Ovary (tissue), 9 donors: ENCODE data around the gene ANK3. TPM values are rescaled to one million over a fixed set of nuclear protein-coding genes. Genes with fewer than 3 reads are reported as not detected.

ENCODE experiments used
- DNase-seq, 5 donors: peaks; one replicate each; pipeline ENCODE4 v3.0.0-alpha.2; 2019 to 2020
- H3K27ac ChIP-seq, 2 donors: fragments of 200-600 bp; one replicate each; pipeline versions ENCODE4 v1.5.1 to v1.8.0; 2019 to 2022
- H3K27me3 ChIP-seq: fragments of 200-600 bp; one replicate; pipeline ENCODE4 v1.8.0; 2022
- H3K36me3 ChIP-seq: fragments of 200-600 bp; sonication (generic); one replicate; pipeline ENCODE4 v1.5.1; 2019
- H3K4me1 ChIP-seq: one replicate; pipeline ENCODE4 v1.8.1; 2013; ENCODE audit warnings: mild to moderate bottlenecking, moderate library complexity; ENCODE audit not compliant: insufficient read depth
- H3K4me3 ChIP-seq: fragments of 200-600 bp; sonication (generic); one replicate; pipeline ENCODE4 v1.5.1; 2017
- H3K9me3 ChIP-seq, 2 donors: fragments of 200-600 bp in 1 of 2; sonication (generic) in 1 of 2; one replicate each; pipeline versions ENCODE4 v1.5.1 to v1.8.1; 2013 to 2019; ENCODE audit warnings: mild to moderate bottlenecking in 1 of 2, moderate library complexity in 1 of 2
- EP300 ChIP-seq: sonication (generic); formaldehyde crosslinking; IDR thresholded peaks from one replicate; pipeline ENCODE4 v1.6.1; 2017; ENCODE audit warnings: antibody characterized with exemption
- POLR2A ChIP-seq: fragments of 450-650 bp; IDR thresholded peaks from one replicate; pipeline ENCODE4 v1.6.1; 2017; ENCODE audit warnings: antibody characterized with exemption, mild to moderate bottlenecking, moderate library complexity
- WGBS, 3 donors: extraction: QIAGEN DNeasy Blood & Tissue Kit in 1 of 3; methylation state at CpG; one replicate each; pipeline versions ENCODE4 v1.1.5 to v1.1.7; 2013 to 2017; 5-methylcytosine and 5-hydroxymethylcytosine counted together
- intact Hi-C, 4 donors: fragments of 100-400 bp; cut with DNase I; formaldehyde crosslinking; loops; one replicate each; pipeline versions ENCODE4 v1.11.0 to v1.15.1; 2022 to 2023
- polyA plus RNA-seq, 2 donors: library from polyadenylated mRNA; stranded (reverse); fragments of 200-250 nt in 1 of 2; fragments of 350-450 nt in 1 of 2; fragmentation: Illumina TruSeq in 1 of 2; extraction: RNeasy Lipid Tissue Mini Kit (QIAGEN cat#74804) in 1 of 2; gene quantifications; one replicate each; pipeline ENCODE4 v1.2.3, GENCODE V29; 2013 to 2014
- total RNA-seq, 7 donors: library from RNA; depleted of rRNA in 2 of 7; stranded (reverse); fragments of >200 nt in 2 of 7; fragmentation: NEBNext Ultra II Directional in 3 of 7; extraction: Animal tissue kit (Norgen Biotek cat#: 25700) in 3 of 7; gene quantifications; one replicate each; pipeline versions ENCODE4 v1.1.0 to v1.2.4, GENCODE V29; 2016 to 2023
- TF ChIP-seq, protein P1 (sequence below), 3 donors: fragments of 450-650 bp in 2 of 3; fragments of 200-600 bp in 1 of 3; IDR thresholded peaks; one replicate each; pipeline versions ENCODE4 v1.5.1 to v1.8.0; 2016 to 2022; ENCODE audit warnings: antibody characterized with exemption in 3 of 3, mild to moderate bottlenecking in 1 of 3
- donor health status: DM: no; HTN: no; CAD: no; lungs with moderate emphysema.
- donor health status: DM: no; HTN: no; CAD: no.
- donor health status: Bipolar disorder and iron deficiency.
- donor health status: DM: yes; HTN: yes; CAD: no.
- donor health status: DM: no; HTN: no; CAD: no.
- donor health status: DM: yes; HTN: yes; CAD: no.

ANK3 gene
- total and polyA plus RNA-seq, 9 donors: 11.4 to 74.1 (median 28.3) TPM

DNA sequence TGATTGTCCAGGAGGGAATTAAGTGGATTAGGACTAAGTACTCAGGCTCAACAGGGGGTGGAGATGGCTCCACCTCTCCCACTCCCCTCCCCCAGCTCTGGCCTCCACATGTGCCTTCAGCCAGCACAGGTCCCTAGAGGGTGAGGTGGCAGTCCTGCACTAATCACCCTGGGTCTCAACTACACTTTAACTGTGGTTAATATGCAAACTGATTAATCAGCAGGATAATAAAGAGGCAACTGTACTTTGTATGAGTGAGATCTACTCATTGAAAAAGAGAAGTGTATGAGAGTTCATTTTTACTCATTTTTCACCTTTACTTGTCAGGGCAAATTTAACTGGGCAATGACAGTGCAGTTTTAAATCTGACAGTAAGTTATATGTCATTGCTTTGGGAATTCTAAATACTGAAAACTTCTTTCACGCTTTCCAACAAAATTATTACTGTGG is 259.5 kb downstream of the ANK3 start:
- no peaks in the 10 kb centered on the region for H3K4me1 ChIP-seq
- no peak overlapping the region for H3K4me3 ChIP-seq
- no peak for DNase-seq
- H3K27me3 ChIP-seq: no peaks in the 10 kb centered on the region
- intact Hi-C loops: no loop called here
- no peaks in the 10 kb centered on the region for H3K9me3 ChIP-seq
- TF ChIP-seq POLR2A (no peak), EP300 (no peak)
- TF ChIP-seq, protein P1, sequence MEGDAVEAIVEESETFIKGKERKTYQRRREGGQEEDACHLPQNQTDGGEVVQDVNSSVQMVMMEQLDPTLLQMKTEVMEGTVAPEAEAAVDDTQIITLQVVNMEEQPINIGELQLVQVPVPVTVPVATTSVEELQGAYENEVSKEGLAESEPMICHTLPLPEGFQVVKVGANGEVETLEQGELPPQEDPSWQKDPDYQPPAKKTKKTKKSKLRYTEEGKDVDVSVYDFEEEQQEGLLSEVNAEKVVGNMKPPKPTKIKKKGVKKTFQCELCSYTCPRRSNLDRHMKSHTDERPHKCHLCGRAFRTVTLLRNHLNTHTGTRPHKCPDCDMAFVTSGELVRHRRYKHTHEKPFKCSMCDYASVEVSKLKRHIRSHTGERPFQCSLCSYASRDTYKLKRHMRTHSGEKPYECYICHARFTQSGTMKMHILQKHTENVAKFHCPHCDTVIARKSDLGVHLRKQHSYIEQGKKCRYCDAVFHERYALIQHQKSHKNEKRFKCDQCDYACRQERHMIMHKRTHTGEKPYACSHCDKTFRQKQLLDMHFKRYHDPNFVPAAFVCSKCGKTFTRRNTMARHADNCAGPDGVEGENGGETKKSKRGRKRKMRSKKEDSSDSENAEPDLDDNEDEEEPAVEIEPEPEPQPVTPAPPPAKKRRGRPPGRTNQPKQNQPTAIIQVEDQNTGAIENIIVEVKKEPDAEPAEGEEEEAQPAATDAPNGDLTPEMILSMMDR (IDR thresholded peaks at IDR 0.05): no peak
- H3K36me3 ChIP-seq: no peaks in the 10 kb centered on the region
- no peak overlapping the region for H3K27ac ChIP-seq
- WGBS, 3 donors: 89 to 95% (median 91%) methylated on average over 1 of the region's 1 CpG

DNA sequence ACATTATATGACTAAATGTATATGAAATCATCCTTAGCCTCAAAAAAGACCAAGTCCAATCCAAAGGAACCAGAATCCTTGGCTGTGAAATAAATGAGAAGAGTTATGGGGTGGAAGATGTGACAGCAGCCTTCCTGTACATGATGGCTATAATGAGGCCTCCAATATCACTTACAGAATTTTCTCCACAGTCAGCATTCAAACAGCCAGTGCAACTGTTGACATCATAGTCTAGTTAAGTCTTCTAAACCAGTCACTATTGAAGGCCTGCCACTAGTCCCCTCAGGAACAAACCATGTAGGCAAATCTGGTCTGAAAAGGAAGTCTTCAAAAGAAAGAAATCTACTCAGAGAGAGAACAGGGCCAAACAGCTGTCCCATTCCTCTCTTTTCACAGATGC is 263.8 kb downstream of the ANK3 start:
- Histone ChIP-seq H3K4me3 (no peak overlapping the region), H3K27ac (no peak overlapping the region), H3K9me3 (no peaks in the 10 kb centered on the region), H3K27me3 (no peaks in the 10 kb centered on the region), H3K4me1 (no peaks in the 10 kb centered on the region), H3K36me3 (no peaks in the 10 kb centered on the region)
- no peak for DNase-seq
- intact Hi-C loops: no loop called here
- TF ChIP-seq, protein P1 (IDR thresholded peaks at IDR 0.05): no peak
- TF ChIP-seq POLR2A (no peak), EP300 (no peak)

DNA sequence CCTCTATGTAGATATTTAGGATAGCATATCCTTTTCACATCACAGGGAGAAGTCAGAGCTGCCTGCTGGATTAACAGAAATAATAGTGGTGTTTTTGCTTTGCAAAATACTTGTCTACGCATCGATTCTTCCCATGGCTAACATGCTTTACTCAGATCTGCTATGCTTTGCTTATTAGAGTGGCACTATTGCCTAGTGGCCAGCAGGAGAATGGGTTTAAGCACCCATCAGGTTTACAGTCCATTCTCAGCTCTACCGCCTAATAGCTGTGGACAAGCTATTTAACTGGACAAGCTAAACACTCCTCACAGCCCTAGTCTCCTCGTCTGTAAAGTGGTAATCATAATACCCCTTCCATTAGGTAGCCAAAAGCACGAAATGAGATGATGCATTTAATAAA is 265.1 kb downstream of the ANK3 start:
- intact Hi-C loops: no loop called here
- H3K27me3 ChIP-seq: no peaks in the 10 kb centered on the region
- no peaks in the 10 kb centered on the region for H3K9me3 ChIP-seq
- no peaks in the 10 kb centered on the region for H3K4me1 ChIP-seq
- H3K27ac ChIP-seq: no peak overlapping the region
- DNase-seq: no peak
- no peaks in the 10 kb centered on the region for H3K36me3 ChIP-seq
- 94 to 98% (median 96%) methylated on average over 5 of the region's 5 CpGs for WGBS, 3 donors
- TF ChIP-seq POLR2A (no peak), EP300 (no peak)
- TF ChIP-seq, protein P1 (IDR thresholded peaks at IDR 0.05): no peak
- H3K4me3 ChIP-seq: no peak overlapping the region

DNA sequence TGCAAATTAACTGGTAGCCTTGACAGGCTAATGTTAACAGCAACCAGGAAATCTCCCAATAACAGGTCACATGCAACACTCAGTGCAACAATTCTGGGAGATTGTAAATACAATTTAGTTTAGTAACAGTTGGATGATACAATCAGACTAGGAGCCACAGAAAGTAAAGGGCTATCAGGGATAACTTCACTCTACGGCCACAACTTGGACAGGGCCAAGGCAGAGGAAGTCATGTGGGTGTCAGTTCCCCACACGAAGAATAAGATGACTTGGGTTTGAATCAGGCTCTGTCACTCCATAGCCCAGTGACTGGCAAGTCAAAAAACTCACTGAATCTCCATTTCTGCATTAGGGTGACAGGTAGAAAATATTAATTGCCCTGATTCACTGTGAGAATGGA is 266.0 kb downstream of the ANK3 start:
- no peaks in the 10 kb centered on the region for H3K9me3 ChIP-seq
- H3K27me3 ChIP-seq: no peaks in the 10 kb centered on the region
- intact Hi-C loops: no loop called here
- no peak overlapping the region for H3K4me3 ChIP-seq
- no peak overlapping the region for H3K27ac ChIP-seq
- H3K36me3 ChIP-seq: no peaks in the 10 kb centered on the region
- DNase-seq: no peak
- TF ChIP-seq, protein P1 (IDR thresholded peaks at IDR 0.05): no peak
- no peak for TF ChIP-seq EP300
- no peak for TF ChIP-seq POLR2A
- H3K4me1 ChIP-seq: no peaks in the 10 kb centered on the region
- WGBS, 3 donors: 59 to 81% (median 81%) methylated on average over 2 of the region's 2 CpGs

DNA sequence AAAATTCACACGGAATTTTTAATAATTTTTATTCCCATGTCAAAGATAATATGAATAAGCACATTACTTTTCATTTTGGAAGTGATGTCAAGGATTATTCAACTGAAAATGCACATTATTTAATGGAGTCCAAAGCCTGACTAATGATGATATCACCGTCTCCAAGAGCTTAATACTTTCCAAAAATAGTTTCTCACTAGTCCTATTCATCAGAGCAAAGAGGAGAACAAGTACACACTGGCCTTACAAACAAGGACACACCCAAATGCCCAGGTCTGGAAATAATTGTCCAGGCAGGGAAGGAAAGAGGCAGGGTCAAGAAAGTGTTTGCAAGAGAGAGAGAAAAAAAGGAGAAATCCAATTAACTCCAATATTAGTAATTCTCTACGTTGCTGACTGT is 266.5 kb downstream of the ANK3 start:
- DNase-seq: no peak
- intact Hi-C loops: no loop called here
- no peak overlapping the region for H3K27ac ChIP-seq
- no peaks in the 10 kb centered on the region for H3K27me3 ChIP-seq
- no peak overlapping the region for H3K4me3 ChIP-seq
- H3K9me3 ChIP-seq: no peaks in the 10 kb centered on the region
- H3K36me3 ChIP-seq: no peaks in the 10 kb centered on the region
- 45 to 64% (median 58%) methylated on average over 3 of the region's 3 CpGs for WGBS, 3 donors
- TF ChIP-seq, protein P1 (IDR thresholded peaks at IDR 0.05): no peak
- TF ChIP-seq EP300 (no peak), POLR2A (no peak)
- no peaks in the 10 kb centered on the region for H3K4me1 ChIP-seq
